ENCODE measurements around the gene KIF6.

KIF6 gene

DNA sequence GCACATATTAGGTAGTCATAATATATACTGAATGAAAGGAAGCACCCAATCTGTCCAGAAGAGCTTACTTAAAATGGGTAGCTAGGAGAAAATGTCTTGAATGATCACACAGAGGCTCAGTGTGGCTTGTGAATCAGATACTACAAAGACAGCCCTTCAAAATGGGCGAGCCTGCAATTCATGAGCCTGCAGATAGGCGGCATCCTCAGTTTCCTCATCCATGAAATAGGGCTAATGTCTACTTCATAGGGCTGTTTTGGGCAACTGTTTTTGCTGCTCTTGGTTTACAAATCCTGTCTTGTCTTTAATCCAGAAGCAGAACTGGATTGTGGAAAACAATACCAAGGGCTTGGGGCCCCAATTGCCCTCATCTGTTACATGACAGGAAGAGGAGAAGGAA is 273.4 kb downstream of the KIF6 start:
- Histone ChIP-seq H3K9me3 (ENCODE audit: insufficient read depth, low read depth, low read length) (no peaks in the 10 kb centered on the region), H3K9me2 (replicated peaks; ENCODE audit: low read depth, low read length) (no peaks in the 10 kb centered on the region), H4K20me1 (ENCODE audit: insufficient read depth, low read length, poor library complexity, severe bottlenecking) (no peaks in the 10 kb centered on the region), H3F3A (ENCODE audit: low read depth) (no peaks in the 10 kb centered on the region), H3K4me2 (ENCODE audit: low read depth, low read length, poor library complexity, severe bottlenecking) (no peak overlapping the region), H3K4me1 (ENCODE audit: insufficient read depth, low read length, poor library complexity, severe bottlenecking) (no peaks in the 10 kb centered on the region), H3K79me2 (ENCODE audit: insufficient read depth, low read length) (no peaks in the 10 kb centered on the region), H2AFZ (ENCODE audit: low read length) (no peak overlapping the region), H3K4me3 (ENCODE audit: low read length, poor library complexity, severe bottlenecking) (no peak overlapping the region), H3K27me3 (ENCODE audit: insufficient read depth, low read length, poor library complexity, severe bottlenecking) (no peaks in the 10 kb centered on the region), H3K9ac (ENCODE audit: low read depth, low read length, poor library complexity, severe bottlenecking) (no peak overlapping the region), H3K36me3 (ENCODE audit: insufficient read depth, low read length) (no peaks in the 10 kb centered on the region)
- TF ChIP-seq, protein P1, sequence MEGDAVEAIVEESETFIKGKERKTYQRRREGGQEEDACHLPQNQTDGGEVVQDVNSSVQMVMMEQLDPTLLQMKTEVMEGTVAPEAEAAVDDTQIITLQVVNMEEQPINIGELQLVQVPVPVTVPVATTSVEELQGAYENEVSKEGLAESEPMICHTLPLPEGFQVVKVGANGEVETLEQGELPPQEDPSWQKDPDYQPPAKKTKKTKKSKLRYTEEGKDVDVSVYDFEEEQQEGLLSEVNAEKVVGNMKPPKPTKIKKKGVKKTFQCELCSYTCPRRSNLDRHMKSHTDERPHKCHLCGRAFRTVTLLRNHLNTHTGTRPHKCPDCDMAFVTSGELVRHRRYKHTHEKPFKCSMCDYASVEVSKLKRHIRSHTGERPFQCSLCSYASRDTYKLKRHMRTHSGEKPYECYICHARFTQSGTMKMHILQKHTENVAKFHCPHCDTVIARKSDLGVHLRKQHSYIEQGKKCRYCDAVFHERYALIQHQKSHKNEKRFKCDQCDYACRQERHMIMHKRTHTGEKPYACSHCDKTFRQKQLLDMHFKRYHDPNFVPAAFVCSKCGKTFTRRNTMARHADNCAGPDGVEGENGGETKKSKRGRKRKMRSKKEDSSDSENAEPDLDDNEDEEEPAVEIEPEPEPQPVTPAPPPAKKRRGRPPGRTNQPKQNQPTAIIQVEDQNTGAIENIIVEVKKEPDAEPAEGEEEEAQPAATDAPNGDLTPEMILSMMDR (conservative IDR thresholded peaks at IDR 0.05; ENCODE audit: low read length): peak; percentile 55
- TF ChIP-seq EZH2phosphoT487 (IDR thresholded peaks at IDR 0.05; ENCODE audit: borderline replicate concordance): no peak

DNA sequence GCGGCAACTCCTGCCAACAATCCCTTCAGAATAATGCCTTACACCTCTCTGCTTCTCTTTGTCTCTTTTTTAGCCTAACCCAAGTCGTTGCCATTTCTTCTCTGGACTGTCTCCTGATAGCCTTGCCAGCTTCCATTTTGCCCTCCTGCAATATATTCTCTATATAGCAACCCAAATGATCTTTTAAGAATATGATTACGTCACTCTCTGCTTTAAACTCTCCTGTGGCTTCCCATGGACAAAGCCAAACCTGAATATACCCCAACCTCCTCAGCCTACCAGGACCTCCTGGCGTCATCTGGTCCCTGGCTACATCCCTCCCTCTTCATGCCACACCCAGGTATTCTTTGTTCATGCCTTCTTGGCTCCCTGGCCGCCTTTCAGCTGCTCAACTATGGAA is 276.2 kb downstream of the KIF6 start:
- Histone ChIP-seq H3K4me3 (ENCODE audit: low read length, poor library complexity, severe bottlenecking) (no peak overlapping the region), H2AFZ (ENCODE audit: low read length) (no peak overlapping the region), H3K9me2 (replicated peaks; ENCODE audit: low read depth, low read length) (no peaks in the 10 kb centered on the region), H3F3A (ENCODE audit: low read depth) (no peaks in the 10 kb centered on the region), H3K79me2 (ENCODE audit: insufficient read depth, low read length) (no peaks in the 10 kb centered on the region), H3K9ac (ENCODE audit: low read depth, low read length, poor library complexity, severe bottlenecking) (no peak overlapping the region), H3K27me3 (ENCODE audit: insufficient read depth, low read length, poor library complexity, severe bottlenecking) (no peaks in the 10 kb centered on the region), H4K20me1 (ENCODE audit: insufficient read depth, low read length, poor library complexity, severe bottlenecking) (no peaks in the 10 kb centered on the region), H3K36me3 (ENCODE audit: insufficient read depth, low read length) (no peaks in the 10 kb centered on the region), H3K4me1 (ENCODE audit: insufficient read depth, low read length, poor library complexity, severe bottlenecking) (no peaks in the 10 kb centered on the region), H3K4me2 (ENCODE audit: low read depth, low read length, poor library complexity, severe bottlenecking) (no peak overlapping the region), H3K9me3 (ENCODE audit: insufficient read depth, low read depth, low read length) (no peaks in the 10 kb centered on the region)
- TF ChIP-seq, protein P1 (conservative IDR thresholded peaks at IDR 0.05; ENCODE audit: low read length): no peak
- no peak for TF ChIP-seq EZH2phosphoT487 (IDR thresholded peaks at IDR 0.05; ENCODE audit: borderline replicate concordance)

DNA sequence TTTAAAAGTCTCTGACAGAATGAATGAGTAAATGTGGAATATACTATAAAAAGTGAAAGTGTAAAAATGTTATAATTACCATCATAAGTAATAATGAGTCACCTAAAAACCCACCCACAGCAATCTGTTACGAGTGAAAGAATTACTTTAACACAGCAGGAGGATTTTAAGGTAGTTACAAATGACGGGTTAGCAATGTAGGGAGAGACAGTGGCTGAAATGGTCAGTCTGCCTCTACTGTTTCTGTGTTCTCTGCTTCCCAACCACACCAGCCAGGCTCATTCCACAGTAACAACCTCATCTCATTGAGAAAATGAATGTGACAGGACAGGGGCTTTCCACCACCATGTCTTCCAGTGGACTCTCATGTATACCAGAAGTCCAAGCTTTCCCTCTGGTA is 278.3 kb downstream of the KIF6 start:
- Histone ChIP-seq H3K27me3 (ENCODE audit: insufficient read depth, low read length, poor library complexity, severe bottlenecking) (no peaks in the 10 kb centered on the region), H4K20me1 (ENCODE audit: insufficient read depth, low read length, poor library complexity, severe bottlenecking) (no peaks in the 10 kb centered on the region), H3F3A (ENCODE audit: low read depth) (no peaks in the 10 kb centered on the region), H3K36me3 (ENCODE audit: insufficient read depth, low read length) (no peaks in the 10 kb centered on the region), H3K4me2 (ENCODE audit: low read depth, low read length, poor library complexity, severe bottlenecking) (no peak overlapping the region), H2AFZ (ENCODE audit: low read length) (no peak overlapping the region), H3K4me1 (ENCODE audit: insufficient read depth, low read length, poor library complexity, severe bottlenecking) (no peaks in the 10 kb centered on the region), H3K9ac (ENCODE audit: low read depth, low read length, poor library complexity, severe bottlenecking) (no peak overlapping the region), H3K9me2 (replicated peaks; ENCODE audit: low read depth, low read length) (no peaks in the 10 kb centered on the region), H3K79me2 (ENCODE audit: insufficient read depth, low read length) (no peaks in the 10 kb centered on the region), H3K9me3 (ENCODE audit: insufficient read depth, low read depth, low read length) (no peaks in the 10 kb centered on the region), H3K4me3 (ENCODE audit: low read length, poor library complexity, severe bottlenecking) (no peak overlapping the region)
- TF ChIP-seq, protein P1 (conservative IDR thresholded peaks at IDR 0.05; ENCODE audit: low read length): no peak
- no peak for TF ChIP-seq EZH2phosphoT487 (IDR thresholded peaks at IDR 0.05; ENCODE audit: borderline replicate concordance)

Data from Loucy (cell line).